ENCODE measurements around the gene OSBPL2.

OSBPL2 gene

DNA sequence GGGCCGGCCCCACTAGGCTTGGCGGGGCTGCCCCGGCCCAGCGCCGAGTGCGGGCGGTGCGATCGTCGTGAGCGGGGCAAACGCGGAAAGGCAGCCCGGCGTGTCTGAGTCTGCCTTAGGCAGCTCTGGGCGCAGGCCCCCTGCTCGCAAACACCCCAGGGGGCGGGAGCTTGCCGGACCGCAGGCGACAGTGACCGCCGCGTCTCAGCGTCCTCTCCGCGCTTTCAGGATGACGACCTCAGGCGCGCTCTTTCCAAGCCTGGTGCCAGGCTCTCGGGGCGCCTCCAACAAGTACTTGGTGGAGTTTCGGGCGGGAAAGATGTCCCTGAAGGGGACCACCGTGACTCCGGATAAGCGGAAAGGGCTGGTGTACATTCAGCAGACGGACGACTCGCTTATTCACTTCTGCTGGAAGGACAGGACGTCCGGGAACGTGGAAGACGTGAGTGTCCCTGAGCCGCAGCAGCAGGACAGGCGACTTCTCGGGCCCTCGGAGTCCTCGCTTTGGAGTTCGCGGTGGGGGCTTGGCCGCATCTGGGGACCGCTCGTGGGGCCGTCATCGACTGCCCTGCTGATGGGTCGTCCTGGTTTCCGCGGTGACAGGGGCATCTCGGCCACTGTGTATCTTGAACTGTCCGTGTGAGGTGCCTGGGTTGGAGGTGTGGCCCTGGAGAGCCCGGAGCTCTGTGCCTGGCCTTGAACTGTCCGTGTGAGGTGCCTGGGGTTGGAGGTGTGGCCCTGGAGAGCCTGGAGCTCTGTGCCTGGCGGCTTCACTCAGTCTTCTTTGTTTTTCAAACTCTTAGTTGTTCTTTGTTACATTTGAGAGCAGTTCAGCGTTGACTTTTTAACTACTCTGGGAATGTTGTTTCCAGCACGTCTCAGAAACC, 65.3 kb downstream of the OSBPL2 start:
- peak; percentile 25 to 27 for DNase-seq

DNA sequence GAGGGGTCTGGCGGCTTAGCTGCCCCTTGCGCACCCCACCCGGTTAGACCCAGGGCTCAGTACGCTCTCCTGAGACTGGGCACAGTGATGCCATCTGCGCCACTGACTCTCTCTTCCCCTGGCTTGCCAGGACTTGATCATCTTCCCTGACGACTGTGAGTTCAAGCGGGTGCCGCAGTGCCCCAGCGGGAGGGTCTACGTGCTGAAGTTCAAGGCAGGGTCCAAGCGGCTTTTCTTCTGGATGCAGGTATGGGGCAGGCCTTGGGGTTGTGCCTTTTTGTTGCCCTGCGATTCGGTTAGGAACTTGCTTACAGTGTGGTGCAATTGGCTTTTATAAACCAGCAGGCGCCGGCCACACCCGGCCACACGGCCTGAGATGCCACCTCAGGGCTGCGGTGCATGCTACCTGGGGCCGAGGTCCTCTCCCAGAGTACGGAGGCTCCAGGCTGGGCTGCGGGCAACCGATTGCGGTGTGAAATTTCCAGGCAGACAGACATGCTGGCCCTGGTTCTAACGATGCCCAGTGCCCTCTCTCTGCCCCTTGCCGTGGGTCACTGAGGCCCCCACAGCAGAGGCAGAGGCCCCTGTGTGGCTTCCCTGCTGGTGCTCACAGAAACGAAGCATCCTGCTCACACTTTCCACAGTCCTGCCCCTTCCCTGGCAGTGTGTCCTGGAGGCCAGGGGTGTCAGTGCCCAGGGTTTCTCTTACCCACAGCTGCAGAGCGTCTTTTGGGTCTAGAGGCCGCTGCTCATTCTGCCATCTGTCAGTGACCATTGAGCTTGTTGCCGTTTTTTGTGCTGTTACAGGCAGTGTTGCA, 66.2 kb downstream of the OSBPL2 start:
- DNase-seq: no peak

DNA sequence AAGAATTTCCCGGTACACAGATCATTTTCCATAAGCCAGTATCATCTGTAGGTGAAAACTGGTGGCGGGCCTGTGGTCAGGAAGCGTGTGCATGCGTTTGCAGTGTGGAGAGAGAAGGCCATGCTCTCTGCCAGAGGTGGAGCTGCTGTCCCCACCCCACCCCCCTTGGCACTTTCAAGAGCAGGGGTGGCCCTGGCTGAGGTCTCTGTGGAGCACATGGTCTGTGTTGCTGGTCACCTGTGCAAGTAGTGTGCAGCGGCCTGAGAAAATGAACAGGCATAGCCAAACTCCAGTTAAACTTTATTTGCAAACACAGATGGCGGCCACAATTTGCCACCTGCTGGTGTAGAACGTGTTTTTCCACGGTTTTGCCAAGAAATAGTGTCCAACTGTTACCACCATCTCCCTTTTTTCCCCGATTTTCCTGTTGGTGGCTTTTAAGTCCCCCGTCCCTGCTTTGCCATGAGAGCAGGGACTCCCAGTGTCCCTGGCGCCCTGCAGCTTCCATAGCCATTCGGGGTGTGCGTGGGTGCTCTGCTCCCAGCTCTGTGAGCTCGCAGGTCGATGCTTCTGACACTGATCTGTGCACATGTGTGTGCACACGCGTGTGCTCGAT, 66.9 kb downstream of the OSBPL2 start:
- DNase-seq: no peak

DNA sequence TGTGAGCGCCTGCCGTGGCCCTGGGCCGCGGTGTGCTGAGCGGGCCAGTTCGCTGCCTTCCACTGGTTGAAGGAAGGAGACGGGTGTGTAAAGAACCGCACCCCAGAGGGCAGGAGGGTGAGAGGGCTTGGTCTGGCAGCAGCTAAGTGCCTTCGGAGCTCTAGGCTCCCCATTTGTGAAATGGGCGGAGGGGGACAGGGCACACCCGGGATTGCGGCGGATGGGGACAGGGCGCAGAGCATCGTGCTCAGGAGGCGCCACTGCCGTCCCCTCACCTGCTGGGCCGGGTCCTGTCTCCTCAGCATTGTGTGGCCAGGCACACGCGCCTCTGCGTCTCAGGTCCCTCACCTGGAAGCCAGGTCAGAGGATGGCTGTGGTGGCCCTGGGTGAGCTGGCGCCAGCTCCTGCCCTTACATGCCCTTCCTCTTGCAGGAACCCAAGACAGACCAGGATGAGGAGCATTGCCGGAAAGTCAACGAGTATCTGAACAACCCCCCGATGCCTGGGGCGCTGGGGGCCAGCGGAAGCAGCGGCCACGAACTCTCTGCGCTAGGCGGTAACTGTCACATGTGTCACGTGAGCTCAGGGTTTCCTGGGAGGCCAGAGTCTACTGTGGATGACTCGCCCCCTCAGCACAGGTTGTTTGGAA, 67.6 kb downstream of the OSBPL2 start:
- DNase-seq: no peak

DNA sequence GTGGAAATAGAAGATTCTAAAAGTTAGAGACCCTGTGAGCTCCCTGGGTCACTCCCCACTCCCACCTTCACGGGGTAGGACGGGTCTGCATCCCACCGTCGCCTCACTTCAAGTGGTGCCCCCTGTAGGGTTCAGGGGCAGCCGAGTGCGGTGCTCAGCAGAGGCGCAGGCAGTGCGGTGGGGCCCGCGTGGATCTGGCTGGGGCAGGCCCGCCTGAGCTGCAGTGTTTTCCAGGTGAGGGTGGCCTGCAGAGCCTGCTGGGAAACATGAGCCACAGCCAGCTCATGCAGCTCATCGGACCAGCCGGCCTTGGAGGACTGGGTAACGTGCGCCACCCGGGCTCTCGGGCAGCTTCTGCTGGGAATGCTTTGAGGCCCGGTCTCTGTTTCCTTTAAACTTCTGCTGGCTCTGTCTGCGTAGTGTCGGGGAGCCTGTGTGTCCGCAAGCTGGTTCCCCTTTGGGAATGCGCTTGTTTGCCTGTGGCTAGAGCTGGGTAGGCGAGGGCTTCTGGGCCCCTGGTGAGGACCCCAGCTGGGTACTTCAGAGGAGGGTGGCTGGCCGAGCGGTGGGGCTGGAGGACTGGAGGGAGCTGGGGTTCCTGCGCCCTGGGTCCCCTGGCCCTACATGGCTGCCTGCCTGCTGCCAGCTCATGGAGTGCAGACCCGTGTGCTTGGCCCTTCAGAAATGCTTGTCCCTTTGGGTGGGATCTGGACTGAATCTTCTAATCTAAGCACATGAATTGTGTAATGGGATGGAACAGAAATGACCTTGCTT, 68.3 kb downstream of the OSBPL2 start:
- DNase-seq: no peak

DNA sequence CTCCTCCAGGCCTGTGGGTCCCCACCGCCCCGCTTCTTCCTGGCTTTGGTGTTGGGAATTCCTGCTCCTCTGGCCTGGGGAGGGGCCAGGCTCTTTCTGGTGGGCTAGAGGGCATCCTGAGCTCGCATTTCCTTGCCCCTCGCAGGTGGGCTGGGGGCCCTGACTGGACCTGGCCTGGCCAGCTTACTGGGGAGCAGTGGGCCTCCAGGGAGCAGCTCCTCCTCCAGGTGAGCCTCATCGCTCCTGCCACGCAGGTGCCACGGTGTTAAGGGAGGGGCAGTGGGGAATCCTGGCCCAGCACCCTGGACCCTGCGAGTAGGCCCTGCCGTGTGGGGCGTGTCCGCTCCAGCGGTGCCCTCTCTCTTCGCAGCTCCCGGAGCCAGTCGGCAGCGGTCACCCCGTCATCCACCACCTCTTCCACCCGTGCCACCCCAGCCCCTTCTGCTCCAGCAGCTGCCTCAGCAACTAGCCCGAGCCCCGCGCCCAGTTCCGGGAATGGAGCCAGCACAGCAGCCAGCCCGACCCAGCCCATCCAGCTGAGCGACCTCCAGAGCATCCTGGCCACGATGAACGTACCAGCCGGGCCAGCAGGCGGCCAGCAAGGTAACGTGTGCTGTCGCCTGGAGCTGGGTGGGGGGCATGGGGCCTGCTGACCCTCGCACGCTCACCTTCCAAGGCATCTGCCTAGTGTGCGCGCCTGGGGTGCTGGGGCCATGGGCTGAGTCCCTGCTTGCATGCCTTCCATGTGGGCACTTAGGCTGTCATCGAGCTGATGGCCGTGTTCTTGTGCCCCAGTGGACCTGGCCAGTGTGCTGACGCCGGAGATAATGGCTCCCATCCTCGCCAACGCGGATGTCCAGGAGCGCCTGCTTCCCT, 69.1 kb downstream of the OSBPL2 start:
- DNase-seq: no peak

DNA sequence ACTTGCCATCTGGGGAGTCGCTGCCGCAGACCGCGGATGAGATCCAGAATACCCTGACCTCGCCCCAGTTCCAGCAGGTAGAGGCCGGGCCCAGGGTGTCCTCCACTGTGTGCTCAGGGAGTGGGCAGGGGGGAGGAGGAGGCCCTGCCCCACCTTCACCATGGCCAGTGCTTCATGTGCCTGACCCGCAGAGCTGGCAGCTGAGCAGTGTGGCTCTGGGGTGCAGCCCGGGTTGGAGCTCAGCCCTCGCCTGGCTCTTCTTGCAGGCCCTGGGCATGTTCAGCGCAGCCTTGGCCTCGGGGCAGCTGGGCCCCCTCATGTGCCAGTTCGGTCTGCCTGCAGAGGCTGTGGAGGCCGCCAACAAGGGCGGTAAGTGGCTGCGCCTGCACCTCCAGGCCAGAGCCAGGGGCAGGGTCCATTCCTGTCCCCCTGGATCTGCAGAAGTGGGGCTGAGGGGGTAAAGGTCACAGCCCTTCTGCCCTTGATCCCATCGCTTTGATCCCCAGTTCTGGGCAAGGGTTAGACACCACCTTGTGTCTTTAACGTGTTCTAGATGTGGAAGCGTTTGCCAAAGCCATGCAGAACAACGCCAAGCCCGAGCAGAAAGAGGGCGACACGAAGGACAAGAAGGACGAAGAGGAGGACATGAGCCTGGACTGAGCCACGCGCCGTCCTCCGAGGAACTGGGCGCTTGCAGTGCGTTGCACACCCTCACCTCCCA, 69.9 kb downstream of the OSBPL2 start:
- DNase-seq: no peak

DNA sequence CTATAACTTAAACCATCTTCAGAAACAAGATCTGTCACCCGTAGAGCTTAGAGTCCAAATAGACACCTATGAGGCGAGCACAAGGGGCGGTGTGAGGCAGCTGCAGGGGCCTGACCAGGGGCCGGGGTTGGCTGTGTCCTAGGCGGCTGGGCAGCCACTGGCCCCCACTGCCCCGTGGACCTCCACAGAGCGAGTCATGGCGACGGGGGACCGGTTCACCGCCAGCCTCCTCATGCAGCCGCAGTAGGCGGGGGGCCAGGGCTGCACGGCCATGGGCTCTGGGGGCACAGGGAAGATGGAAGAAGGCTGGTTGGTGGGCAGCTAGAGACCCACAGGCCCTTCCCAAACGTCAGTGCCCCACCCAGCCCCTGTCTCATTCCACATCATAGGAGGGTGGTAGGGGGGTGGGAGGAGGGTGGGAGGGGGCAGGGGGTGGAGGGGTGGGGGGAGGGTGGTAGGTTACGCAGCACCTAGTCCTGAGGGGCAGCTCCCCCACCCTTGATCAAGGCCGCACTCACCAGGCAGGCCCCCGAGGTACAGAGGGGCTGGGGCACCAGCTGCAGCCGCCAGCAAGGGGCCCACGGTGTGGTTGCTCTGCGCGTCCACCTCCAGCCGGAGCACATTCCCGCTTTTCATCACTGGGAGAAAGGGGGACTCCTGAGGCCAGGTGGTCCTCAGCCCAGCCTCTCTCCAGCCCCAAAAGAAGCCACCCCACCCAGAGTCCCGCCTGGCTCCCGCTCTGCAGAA, 71.0 kb downstream of the OSBPL2 start:
- no peak for DNase-seq

DNA sequence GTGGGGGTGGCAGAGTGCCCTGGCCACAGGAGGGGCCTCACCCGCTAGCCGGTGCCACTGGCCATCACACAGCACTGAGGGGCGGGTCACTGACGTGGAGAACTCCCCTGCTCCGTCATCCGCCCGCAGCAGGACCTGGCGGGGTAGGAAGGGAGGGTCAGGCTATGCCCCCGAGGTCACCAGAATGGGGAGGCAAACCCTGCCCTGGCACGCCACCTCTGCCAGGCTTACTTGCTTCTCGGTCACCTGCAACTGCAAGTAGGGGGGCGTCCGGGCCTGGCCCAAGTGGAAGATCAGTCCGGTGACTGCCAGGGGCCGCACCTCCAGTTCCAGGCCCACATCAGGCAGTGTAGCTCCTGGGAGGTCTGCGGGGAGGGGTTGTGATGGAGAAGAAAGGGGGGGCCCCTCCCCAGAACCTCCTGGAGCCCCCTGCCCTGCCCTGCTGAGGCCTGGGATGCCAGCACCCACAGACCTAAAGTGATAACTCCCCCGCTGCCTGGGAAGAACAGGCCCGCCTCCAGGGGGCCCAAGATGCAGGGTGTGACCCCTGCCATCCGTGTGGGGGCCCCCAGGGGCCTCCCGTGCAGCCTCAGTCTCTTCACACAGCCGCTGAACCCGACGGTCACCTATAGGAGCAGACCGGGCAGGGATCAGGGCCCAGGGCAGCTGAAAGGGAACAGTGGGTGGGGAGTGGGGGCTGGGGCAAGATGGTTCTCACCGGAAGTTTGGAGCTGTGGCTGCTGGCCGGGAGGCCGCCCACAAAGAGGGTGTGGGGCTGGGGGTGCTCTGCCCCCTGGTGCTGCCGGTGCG, 71.8 kb downstream of the OSBPL2 start:
- DNase-seq: no peak

DNA sequence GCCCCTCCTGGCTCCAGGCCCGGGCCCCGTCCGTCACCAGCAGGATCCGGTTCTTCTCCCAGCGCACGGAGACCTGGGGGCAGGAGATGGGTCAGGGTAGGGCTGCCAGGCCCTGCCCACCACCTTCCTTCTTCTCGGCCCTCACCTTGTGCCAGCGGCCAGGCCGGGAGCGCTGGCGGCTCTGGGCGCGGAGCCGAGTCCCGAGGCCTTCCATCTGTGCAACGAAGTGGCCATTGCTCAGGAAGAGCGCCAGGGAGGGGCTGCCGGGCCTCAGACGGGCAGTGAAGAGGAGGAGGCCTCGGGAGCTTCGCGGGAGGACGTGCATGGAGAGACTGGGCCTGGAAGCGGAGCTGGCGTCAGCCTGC, 72.4 kb downstream of the OSBPL2 start:
- no peak for DNase-seq

DNA sequence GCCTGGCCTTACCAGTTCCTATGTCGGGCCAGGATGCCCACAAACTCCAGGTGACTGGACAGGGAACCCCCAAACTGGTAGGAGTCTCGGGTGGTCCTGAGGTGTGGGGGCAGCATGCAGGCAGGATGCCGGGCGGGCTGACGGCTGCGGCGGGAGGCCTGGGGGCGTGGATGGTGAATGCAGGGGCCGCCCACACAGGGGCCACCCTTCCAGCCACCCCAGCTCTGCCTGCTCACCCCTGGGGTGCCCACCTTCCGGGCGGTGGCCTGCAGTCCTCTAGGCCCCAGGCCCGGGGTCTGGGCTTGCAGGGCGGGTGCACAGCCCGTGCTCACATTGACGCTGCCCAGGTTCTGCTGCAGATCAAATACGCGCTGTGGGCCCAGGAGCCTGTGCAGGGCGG, 72.8 kb downstream of the OSBPL2 start:
- DNase-seq: no peak

DNA sequence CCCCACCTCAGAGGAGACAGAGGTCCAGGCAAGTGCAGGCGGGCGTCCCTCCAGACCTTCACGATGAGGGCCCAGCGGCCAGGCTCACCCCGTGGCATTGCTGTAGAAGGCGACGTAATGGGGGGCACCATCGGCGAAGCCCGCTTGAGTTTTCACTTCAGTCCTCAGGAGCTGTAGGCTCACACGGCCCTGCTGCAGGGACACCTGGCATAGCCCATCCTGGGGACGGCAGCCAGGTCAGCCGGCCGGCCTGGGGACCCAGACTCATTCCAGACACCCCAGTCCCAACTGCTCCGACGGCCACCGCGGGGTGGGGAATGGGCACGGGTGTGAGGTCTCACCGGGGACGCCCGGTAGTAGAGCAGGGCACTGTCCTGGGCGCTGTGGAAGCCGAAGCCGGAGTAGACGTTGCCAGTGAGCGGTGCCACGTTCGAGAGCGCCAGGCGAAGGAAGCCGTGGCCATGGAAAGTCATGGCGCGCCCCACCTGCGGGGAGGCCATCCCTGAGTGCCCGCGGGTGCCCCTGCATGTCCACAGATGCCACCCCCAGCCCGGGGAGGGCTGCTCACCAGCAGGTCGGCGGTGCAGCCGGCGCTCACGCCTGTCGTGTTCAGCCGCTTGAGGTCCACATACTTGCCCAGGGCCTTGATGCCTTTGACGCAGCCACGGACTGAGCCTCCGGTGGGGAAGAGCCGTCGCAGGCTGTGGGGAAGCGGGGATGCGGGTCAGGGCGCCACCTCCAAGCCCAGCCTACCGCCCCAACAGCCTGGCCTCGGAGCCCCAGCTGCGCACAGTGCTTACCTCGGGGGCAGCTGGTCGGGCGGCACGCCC, 73.7 kb downstream of the OSBPL2 start:
- no peak for DNase-seq

DNA sequence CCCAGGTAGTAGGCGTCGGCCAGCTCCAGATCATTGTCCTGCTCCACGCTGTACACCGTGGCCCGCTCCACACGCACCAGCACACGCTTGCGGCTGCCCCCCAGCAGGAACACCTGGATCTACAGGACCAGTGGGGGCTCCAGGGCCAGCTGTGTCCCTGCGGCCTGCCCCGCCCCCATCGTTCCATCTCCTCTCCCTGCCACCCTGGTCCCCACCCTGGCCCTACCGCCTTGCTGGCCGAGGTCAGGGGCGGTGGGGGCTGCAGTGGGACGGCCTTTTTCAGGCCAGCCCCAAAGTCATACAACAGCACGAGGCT, 74.3 kb downstream of the OSBPL2 start:
- no peak for DNase-seq

DNA sequence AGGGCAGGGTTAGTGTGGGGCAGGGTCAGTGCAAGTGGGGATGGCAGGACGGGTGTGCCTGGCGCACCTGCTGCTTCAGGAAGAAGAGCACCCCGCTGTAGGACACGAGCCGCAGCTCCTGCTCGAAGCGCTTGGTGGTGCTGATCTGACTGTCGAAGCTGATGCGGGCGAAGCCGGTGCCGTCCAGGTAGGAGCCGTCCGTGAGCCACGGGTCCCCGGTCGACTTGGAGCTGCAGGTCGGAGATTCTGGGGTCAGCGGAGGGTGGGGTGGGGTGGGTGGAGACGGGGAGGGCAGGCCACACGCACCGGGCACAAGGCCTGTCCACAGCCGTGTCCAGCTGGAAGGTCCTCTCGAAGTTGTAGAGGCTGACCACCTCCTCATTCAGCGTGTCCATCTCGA, 74.7 kb downstream of the OSBPL2 start:
- DNase-seq: no peak

DNA sequence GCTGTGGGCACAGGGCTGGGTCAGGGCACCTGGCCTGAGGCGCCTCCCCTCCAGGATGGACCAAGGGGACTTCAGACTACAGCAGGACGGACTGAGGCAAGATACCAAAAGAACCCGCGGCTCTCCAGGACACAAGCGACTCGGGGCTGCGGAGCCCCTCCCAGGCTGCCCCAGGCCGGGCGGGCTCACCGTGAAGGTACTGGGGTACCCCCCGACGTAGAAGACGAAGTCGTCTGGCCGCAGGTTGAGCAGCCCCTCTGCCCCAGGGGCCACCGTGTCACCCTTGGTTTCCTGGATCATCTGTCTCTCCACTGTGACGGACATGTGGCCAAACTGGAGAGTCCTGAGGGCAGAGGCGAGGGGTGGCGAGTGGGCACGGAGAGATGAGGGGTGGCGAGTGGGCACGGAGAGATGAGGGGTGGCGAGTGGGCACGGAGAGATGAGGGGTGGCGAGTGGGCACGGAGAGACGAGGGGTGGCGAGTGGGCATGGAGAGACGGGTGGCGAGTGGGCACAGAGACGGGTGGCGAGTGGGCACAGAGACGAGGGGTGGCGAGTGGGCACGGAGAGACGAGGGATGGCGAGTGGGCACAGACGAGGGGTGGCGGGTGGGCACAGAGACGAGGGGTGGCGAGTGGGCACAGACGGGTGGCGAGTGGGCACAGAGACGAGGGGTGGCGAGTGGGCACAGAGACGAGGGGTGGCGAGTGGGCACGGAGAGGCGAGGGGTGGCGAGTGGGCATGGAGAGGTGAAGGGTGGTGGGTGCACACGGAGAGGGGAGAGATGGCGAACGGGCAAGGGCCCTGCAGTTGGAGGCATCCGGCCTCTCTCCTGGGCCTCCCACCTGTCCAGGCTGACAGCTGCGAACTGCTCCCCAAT, 75.4 kb downstream of the OSBPL2 start:
- DNase-seq: no peak

DNA sequence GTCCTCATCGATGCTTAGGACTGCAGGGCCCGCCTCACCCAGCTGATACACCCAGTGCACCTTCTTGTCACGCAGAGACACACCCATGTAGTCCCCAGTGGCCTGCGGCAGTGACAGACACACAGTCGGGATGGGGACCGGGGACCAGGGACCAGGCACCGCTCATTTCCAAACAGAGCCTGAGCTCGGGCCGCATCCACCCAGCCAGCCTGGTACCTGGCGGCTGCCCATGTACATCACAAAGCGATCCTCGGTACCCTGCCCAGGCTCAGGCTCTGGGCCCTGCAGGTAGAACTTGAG, 76.0 kb downstream of the OSBPL2 start:
- no peak for DNase-seq

DNA sequence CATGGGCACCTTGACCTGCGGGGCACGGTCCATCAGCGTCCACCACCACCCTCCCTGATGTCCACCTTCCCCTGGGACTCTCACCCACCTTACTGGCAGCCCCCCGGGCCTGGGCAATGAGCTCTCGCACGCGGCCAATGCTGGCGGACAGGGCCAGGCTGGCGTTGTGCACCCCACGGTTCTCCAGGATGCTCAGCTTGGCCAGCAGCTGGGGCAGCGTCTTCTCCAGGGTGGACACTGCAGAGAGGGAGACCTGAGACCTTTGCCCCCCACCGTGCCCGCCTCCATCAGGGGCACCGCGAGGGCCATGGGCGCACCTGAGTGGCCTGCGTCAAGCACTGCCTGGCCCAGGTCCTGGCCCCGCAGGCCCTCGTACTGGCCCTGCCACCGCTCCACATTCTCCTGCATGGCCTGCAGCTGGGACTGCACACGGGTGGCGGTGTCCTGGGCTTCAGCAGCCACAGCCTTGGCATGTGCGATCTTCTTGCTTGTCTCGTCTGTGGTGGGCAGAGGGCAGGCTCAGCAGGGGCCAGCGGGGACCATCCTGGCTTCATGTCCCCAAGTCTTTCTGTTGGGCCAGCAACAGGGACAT, 76.5 kb downstream of the OSBPL2 start:
- no peak for DNase-seq

Measured in activated CD4-positive, alpha-beta T cell treated with anti-CD3 and anti-CD28 coated beads, Interleukin-2, amount 50 U/mL, for 48 hours (primary cell).